ENCODE measurements around the gene EFHD2.

The EFHD2 gene, protein sequence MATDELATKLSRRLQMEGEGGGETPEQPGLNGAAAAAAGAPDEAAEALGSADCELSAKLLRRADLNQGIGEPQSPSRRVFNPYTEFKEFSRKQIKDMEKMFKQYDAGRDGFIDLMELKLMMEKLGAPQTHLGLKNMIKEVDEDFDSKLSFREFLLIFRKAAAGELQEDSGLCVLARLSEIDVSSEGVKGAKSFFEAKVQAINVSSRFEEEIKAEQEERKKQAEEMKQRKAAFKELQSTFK

DNA sequence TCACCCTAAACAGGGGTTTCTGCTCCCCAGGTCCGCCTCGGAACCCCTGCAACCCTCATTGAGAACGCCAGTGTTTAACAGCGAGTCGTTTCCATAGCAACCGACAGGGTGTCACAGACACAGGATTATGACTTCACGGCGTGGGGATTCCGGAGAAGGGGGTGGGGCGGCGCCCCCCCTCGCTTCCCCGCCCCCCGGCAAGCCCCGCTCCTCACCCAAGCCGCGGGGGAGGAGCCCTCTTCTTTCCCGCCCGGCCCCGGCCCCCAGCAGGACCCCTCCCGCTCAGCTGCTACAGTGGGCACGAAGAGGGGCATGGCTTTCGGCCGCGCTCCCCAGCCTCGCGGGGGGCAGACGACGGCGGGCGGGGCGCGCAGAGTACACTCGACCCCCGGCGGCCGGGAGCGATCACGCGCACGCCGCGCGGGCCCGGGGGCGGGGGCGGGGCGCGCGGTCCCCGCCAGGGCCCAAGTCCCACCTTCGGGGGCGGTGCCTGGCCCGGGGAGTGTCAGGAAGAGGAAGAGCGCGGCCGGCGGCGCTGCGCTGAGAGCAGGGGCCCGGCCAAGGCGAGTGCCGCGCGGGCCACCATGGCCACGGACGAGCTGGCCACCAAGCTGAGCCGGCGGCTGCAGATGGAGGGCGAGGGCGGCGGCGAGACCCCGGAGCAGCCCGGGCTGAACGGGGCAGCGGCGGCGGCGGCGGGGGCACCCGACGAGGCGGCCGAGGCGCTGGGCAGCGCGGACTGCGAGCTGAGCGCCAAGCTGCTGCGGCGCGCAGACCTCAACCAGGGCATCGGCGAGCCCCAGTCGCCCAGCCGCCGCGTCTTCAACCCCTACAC, at the start of gene EFHD2:
Gene EFHD2, plus strand, starts transcription at position 501 of the 835 bp plus-strand sequence. Its CDS starts 84 bp downstream, at position 585.
- H3K27ac ChIP-seq (ENCODE audit: low read depth, low read length), result peak within 1 kb of the TSS; percentile 16
- H3K27me3 ChIP-seq (ENCODE audit: control insufficient read depth in 5 of 5, insufficient read depth in 4 of 5, low read length in 5 of 5), result no peaks in the 10 kb centered on the region
- peak within 1 kb of the TSS; percentile 72 to 92 (median 82) for H3K4me3 ChIP-seq (ENCODE audit: low read depth in 1 of 5, low read length in 5 of 5)
- H3K36me3 ChIP-seq (ENCODE audit: control insufficient read depth in 5 of 5, insufficient read depth in 5 of 5, low read length in 5 of 5), result peaks cover 0 to 7% (median 0%) of the 10 kb centered on the region in 5 donors
- peaks cover 0 to 65% (median 50%) of the 10 kb centered on the region in 5 donors for H3K4me1 ChIP-seq (ENCODE audit: control insufficient read depth in 5 of 5, insufficient read depth in 5 of 5, low read length in 5 of 5)
- H3K9me3 ChIP-seq (ENCODE audit: control insufficient read depth in 5 of 5, low read length in 5 of 5), result no peaks in the 10 kb centered on the region
- peak within 1 kb of the TSS; percentile 28 to 84 (median 82) for H3K9ac ChIP-seq (ENCODE audit: low read length in 5 of 5)

DNA sequence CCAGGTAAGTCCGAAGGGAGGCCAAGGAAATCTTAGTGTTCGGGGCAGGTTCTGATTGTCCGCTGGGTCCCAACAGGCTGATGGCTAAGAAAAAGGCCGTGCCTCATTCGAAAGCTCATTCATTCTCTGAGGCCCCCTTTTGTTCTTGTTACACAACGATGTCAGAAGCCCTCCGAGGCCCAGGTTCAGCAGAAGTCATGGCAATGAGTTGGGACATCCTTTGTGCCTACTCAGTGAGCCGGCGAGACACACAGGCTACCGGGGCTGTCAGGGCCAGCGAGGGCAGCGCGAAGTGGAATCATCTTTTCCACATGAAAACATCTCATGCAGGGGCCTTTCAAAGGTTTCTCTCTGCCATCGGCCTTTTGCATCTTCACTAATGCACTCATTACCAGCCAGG, 49.0 kb upstream of the EFHD2 start:
- no peak overlapping the region for H3K4me3 ChIP-seq (ENCODE audit: low read depth in 1 of 5, low read length in 5 of 5)
- no peak overlapping the region for H3K27ac ChIP-seq (ENCODE audit: low read depth, low read length)
- H3K4me1 ChIP-seq (ENCODE audit: control insufficient read depth in 5 of 5, insufficient read depth in 5 of 5, low read length in 5 of 5), result peaks cover 0 to 11% (median 9%) of the 10 kb centered on the region in 5 donors
- H3K9ac ChIP-seq (ENCODE audit: low read length in 5 of 5), result no peak overlapping the region
- H3K36me3 ChIP-seq (ENCODE audit: control insufficient read depth in 5 of 5, insufficient read depth in 5 of 5, low read length in 5 of 5), result no peaks in the 10 kb centered on the region
- H3K27me3 ChIP-seq (ENCODE audit: control insufficient read depth in 5 of 5, insufficient read depth in 4 of 5, low read length in 5 of 5), result no peaks in the 10 kb centered on the region
- H3K9me3 ChIP-seq (ENCODE audit: control insufficient read depth in 5 of 5, low read length in 5 of 5), result no peaks in the 10 kb centered on the region

DNA sequence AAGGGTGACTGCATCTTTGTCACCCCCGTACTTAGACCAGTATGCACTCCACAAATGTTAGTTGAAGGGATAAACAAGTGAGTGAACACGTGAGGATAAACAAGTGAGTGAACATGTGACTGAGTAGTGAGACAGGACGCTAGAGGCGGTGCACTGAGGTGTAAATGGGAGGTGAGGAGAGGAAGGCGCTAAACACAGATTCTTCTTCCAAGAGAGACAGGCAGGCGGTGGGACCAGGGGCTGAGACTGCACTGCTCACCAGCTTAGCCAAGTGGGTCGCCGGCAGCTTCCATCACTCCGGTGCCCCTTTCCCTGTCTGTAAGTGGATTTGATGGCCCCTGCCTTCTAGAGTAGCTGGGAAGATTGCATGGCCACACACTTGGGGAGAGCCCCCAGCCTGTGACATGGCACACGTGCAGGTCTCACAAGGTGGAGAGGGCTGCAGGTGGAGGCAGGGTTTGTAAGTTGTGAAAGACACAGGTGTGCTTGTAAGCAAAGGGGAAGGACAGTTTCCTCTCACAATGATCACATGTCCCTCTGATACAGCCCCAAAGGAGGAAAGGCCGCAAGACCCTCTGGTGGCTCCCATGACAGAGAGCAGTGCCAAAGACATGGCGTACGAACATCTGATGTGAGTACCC, 47.5 kb upstream of the EFHD2 start:
- no peak overlapping the region for H3K27ac ChIP-seq (ENCODE audit: low read depth, low read length)
- no peaks in the 10 kb centered on the region for H3K36me3 ChIP-seq (ENCODE audit: control insufficient read depth in 5 of 5, insufficient read depth in 5 of 5, low read length in 5 of 5)
- peaks cover 0 to 11% (median 9%) of the 10 kb centered on the region in 5 donors for H3K4me1 ChIP-seq (ENCODE audit: control insufficient read depth in 5 of 5, insufficient read depth in 5 of 5, low read length in 5 of 5)
- H3K9me3 ChIP-seq (ENCODE audit: control insufficient read depth in 5 of 5, low read length in 5 of 5), result no peaks in the 10 kb centered on the region
- H3K27me3 ChIP-seq (ENCODE audit: control insufficient read depth in 5 of 5, insufficient read depth in 4 of 5, low read length in 5 of 5), result no peaks in the 10 kb centered on the region
- no peak overlapping the region for H3K4me3 ChIP-seq (ENCODE audit: low read depth in 1 of 5, low read length in 5 of 5)
- no peak overlapping the region for H3K9ac ChIP-seq (ENCODE audit: low read length in 5 of 5)

DNA sequence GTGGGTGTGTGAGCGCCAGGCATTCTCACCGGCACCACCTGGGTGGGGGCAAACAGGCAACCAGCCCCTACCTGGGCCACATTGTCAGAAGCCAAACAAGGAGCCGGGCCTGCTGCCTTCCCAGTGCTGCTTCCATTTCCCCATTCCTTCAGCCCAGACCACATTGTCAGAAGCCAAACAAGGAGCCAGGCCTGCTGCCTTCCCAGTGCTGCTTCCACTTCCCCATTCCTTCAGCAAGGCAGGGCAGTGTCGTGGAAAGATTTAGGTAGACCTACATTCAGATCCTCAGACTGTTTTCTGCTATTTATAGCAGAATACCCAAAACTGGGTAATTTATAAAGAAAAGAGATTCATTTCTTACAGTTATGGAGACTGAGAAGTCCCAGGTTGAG, 47.0 kb upstream of the EFHD2 start:
- no peak overlapping the region for H3K4me3 ChIP-seq (ENCODE audit: low read depth in 1 of 5, low read length in 5 of 5)
- H3K27ac ChIP-seq (ENCODE audit: low read depth, low read length), result no peak overlapping the region
- H3K36me3 ChIP-seq (ENCODE audit: control insufficient read depth in 5 of 5, insufficient read depth in 5 of 5, low read length in 5 of 5), result no peaks in the 10 kb centered on the region
- H3K27me3 ChIP-seq (ENCODE audit: control insufficient read depth in 5 of 5, insufficient read depth in 4 of 5, low read length in 5 of 5), result no peaks in the 10 kb centered on the region
- no peak overlapping the region for H3K9ac ChIP-seq (ENCODE audit: low read length in 5 of 5)
- H3K4me1 ChIP-seq (ENCODE audit: control insufficient read depth in 5 of 5, insufficient read depth in 5 of 5, low read length in 5 of 5), result peaks cover 0 to 11% (median 9%) of the 10 kb centered on the region in 5 donors
- H3K9me3 ChIP-seq (ENCODE audit: control insufficient read depth in 5 of 5, low read length in 5 of 5), result no peaks in the 10 kb centered on the region

DNA sequence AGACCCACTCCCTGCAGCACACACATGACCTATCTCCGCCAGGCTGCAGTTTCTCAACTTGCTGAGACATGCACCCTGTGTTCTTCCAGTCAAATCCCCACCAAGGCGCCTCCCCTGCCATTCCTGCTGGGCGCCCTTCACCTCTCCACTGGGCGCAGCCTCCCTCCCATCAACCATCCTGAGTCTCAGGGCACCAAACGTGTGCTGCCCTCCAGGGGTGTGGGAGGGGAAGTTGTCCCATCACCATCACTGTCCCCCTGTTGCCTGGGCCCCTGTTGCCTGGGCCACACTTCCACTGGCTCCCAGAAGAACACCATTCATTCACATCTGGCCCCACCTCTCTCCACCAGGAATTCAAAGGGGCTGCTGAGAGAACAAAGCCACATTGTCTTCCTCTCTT, 44.9 kb upstream of the EFHD2 start:
- no peaks in the 10 kb centered on the region for H3K9me3 ChIP-seq (ENCODE audit: control insufficient read depth in 5 of 5, low read length in 5 of 5)
- H3K27me3 ChIP-seq (ENCODE audit: control insufficient read depth in 5 of 5, insufficient read depth in 4 of 5, low read length in 5 of 5), result no peaks in the 10 kb centered on the region
- no peak overlapping the region for H3K4me3 ChIP-seq (ENCODE audit: low read depth in 1 of 5, low read length in 5 of 5)
- H3K4me1 ChIP-seq (ENCODE audit: control insufficient read depth in 5 of 5, insufficient read depth in 5 of 5, low read length in 5 of 5), result peaks cover 0 to 11% (median 9%) of the 10 kb centered on the region in 5 donors
- H3K9ac ChIP-seq (ENCODE audit: low read length in 5 of 5), result no peak overlapping the region
- no peak overlapping the region for H3K27ac ChIP-seq (ENCODE audit: low read depth, low read length)
- no peaks in the 10 kb centered on the region for H3K36me3 ChIP-seq (ENCODE audit: control insufficient read depth in 5 of 5, insufficient read depth in 5 of 5, low read length in 5 of 5)

DNA sequence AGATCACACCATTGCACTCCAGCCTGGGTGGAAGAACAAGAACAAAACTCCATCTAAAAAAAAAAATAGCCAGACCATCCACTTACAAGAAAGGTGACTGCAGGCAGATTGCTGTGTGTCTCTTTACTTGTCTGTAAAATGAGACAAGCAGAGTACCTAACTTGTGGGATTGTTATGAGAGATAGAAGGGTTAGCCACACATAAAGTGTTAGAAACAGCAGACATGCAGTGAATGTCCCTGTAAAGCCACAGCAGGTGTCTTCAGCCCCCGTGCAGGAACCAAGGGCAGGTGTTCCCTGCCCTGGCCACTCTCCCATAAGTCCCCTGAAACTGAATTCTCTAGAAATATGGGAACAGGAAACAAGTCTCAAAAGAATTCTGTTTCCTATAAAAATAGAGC, 40.8 kb upstream of the EFHD2 start:
- Histone ChIP-seq H3K4me1 (ENCODE audit: control insufficient read depth in 5 of 5, insufficient read depth in 5 of 5, low read length in 5 of 5) (peaks cover 1 to 18% (median 16%) of the 10 kb centered on the region in 5 donors), H3K9ac (ENCODE audit: low read length in 5 of 5) (no peak overlapping the region), H3K4me3 (ENCODE audit: low read depth in 1 of 5, low read length in 5 of 5) (no peak overlapping the region), H3K36me3 (ENCODE audit: control insufficient read depth in 5 of 5, insufficient read depth in 5 of 5, low read length in 5 of 5) (no peaks in the 10 kb centered on the region), H3K9me3 (ENCODE audit: control insufficient read depth in 5 of 5, low read length in 5 of 5) (no peaks in the 10 kb centered on the region), H3K27me3 (ENCODE audit: control insufficient read depth in 5 of 5, insufficient read depth in 4 of 5, low read length in 5 of 5) (peaks cover 0 to 6% (median 0%) of the 10 kb centered on the region in 5 donors), H3K27ac (ENCODE audit: low read depth, low read length) (no peak overlapping the region)

DNA sequence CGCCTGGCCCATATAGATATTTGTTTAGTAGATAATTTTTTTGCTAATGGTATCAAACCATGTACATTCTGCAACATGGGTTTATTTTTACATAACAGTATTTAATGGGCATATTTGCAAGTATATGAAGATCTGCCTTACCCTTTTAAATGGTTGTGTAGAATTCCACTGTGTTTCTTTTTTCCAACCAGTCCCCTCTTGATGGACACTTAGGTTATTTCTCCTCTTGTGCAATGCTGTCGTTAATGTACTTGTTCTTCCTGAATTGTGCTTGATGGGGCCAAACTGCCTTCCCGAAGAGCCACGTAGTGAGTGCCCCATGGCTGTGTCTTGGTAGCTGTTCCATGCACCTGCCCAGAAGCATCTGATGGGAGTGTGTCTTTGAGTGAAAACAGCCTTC, 39.4 kb upstream of the EFHD2 start:
- Histone ChIP-seq H3K4me1 (ENCODE audit: control insufficient read depth in 5 of 5, insufficient read depth in 5 of 5, low read length in 5 of 5) (peaks cover 1 to 18% (median 16%) of the 10 kb centered on the region in 5 donors), H3K9ac (ENCODE audit: low read length in 5 of 5) (no peak overlapping the region), H3K36me3 (ENCODE audit: control insufficient read depth in 5 of 5, insufficient read depth in 5 of 5, low read length in 5 of 5) (no peaks in the 10 kb centered on the region), H3K4me3 (ENCODE audit: low read depth in 1 of 5, low read length in 5 of 5) (no peak overlapping the region), H3K9me3 (ENCODE audit: control insufficient read depth in 5 of 5, low read length in 5 of 5) (no peaks in the 10 kb centered on the region), H3K27me3 (ENCODE audit: control insufficient read depth in 5 of 5, insufficient read depth in 4 of 5, low read length in 5 of 5) (peaks cover 0 to 6% (median 0%) of the 10 kb centered on the region in 5 donors), H3K27ac (ENCODE audit: low read depth, low read length) (no peak overlapping the region)

DNA sequence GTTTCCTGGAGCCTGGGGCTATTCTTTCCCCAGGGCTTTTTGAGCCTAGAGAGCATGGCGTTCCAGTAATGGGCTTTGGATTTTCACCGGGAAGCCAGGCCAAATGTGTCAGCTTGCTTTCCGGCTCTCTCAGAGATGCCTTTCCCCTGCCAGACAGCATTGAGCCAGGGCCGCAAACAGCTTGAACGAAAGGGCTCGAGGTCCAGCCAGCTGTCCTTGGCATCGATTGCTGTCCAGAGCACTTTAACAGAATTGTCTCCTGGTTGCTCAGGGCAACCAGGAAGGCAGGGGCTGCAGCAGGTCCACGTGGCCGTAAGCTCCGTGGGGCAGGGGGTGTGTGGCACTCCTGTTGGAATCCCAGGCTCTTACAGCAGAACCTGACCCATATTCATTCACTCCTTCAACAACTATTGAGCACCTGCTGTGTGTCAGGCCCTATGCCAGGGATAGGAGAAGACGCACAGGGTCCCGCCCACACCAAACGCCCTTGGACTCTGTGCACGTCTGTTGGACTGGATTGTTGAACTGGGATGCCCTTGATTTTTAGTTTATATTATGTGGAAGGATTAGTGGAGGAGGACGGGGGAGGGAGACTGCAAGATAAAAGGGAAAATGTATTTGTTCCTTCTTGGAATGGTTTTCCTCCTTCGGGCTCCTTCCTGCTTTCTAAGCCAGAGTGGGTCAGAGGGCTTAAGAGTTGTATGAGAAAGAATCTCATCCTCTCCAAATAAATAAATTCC, 38.7 kb upstream of the EFHD2 start:
- Histone ChIP-seq H3K27me3 (ENCODE audit: control insufficient read depth in 5 of 5, insufficient read depth in 4 of 5, low read length in 5 of 5) (peaks cover 0 to 6% (median 0%) of the 10 kb centered on the region in 5 donors), H3K9me3 (ENCODE audit: control insufficient read depth in 5 of 5, low read length in 5 of 5) (no peaks in the 10 kb centered on the region), H3K9ac (ENCODE audit: low read length in 5 of 5) (no peak overlapping the region), H3K27ac (ENCODE audit: low read depth, low read length) (no peak overlapping the region), H3K4me1 (ENCODE audit: control insufficient read depth in 5 of 5, insufficient read depth in 5 of 5, low read length in 5 of 5) (peaks cover 1 to 18% (median 16%) of the 10 kb centered on the region in 5 donors), H3K36me3 (ENCODE audit: control insufficient read depth in 5 of 5, insufficient read depth in 5 of 5, low read length in 5 of 5) (no peaks in the 10 kb centered on the region), H3K4me3 (ENCODE audit: low read depth in 1 of 5, low read length in 5 of 5) (peak overlapping the region in 1 of 5 donors; percentile 16)

DNA sequence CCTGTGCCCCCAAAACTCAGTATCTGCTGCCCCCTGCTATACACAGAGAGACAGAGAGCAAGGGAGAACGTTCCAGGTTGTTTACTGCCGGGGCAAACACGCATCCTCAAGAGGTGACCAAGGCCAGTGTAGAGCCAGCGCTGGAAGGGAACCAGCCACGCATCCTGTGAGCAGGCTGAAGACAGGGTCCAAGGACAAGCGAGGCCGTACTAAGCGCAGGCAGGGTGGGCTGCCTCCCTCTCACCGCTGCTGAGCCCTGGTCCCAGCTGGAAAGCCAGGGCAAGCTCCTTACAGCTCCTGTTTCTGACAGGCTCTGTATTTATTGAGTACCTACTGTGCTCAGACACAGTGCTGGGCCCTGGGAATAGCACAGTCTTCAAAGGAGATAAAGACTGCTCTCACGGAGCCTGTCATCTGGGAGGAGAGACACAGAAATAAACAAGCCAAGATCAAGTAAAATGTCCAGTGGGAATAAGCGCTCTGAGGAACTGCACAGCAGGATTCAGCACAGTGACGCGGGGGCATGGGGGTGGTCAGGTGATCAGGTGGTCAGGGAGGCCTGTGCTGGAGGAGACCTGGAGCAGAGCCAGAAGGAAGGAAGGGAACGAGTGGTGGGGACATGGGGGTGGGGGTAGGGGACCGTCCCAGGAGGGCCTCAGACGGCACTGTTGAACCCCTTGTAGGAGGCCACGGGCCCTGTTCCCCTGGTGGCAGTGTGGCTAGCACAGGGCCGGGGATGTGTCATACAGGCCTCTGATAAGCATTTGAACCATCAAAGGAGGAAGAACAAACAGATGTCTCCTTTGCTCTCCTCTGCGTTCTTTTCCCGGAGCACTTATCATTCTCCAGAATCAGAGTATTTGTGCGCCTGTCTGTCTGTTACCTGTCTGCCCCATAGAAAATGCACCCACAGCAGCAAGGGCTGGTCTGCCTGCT, 37.8 kb upstream of the EFHD2 start:
- H3K27me3 ChIP-seq (ENCODE audit: control insufficient read depth in 5 of 5, insufficient read depth in 4 of 5, low read length in 5 of 5), result peaks cover 0 to 6% (median 0%) of the 10 kb centered on the region in 5 donors
- no peak overlapping the region for H3K27ac ChIP-seq (ENCODE audit: low read depth, low read length)
- no peak overlapping the region for H3K4me3 ChIP-seq (ENCODE audit: low read depth in 1 of 5, low read length in 5 of 5)
- no peaks in the 10 kb centered on the region for H3K36me3 ChIP-seq (ENCODE audit: control insufficient read depth in 5 of 5, insufficient read depth in 5 of 5, low read length in 5 of 5)
- H3K9ac ChIP-seq (ENCODE audit: low read length in 5 of 5), result no peak overlapping the region
- no peaks in the 10 kb centered on the region for H3K9me3 ChIP-seq (ENCODE audit: control insufficient read depth in 5 of 5, low read length in 5 of 5)
- H3K4me1 ChIP-seq (ENCODE audit: control insufficient read depth in 5 of 5, insufficient read depth in 5 of 5, low read length in 5 of 5), result peaks cover 1 to 18% (median 16%) of the 10 kb centered on the region in 5 donors
